WTC11 (cell line): Measurements from ENCODE around the gene ELOVL2. TPM values are rescaled to one million over a fixed set of nuclear protein-coding genes. Genes with fewer than 3 reads are reported as not detected.

ENCODE experiments used
- ATAC-seq: fragments of 200-7000 bp; cut with Tn5 transposase; 2 replicates; pipeline ENCODE4 v1.10.0; 2021; ENCODE audit warnings: mild to moderate bottlenecking, moderate library complexity
- CTCF ChIA-PET: fragments of 300-600 bp; sonication (Branson Sonifier 250); formaldehyde crosslinking; loops from one replicate; lab custom pipeline; 2021; ENCODE audit warnings: antibody characterized with exemption; lab: Charles Lee
- POLR2A ChIA-PET: fragments of 350-600 bp; sonication (Branson Sonifier 250); formaldehyde crosslinking; loops from one replicate; lab custom pipeline; 2021; ENCODE audit warnings: antibody characterized with exemption; lab: Charles Lee
- DNase-seq: peaks from one replicate; pipeline ENCODE4 v3.0.0; 2021; ENCODE audit warnings: low spot score
- H3K27ac Mint-ChIP-seq: 2 replicates; pipeline ENCODE4 v1.8.0; 2021; ENCODE audit warnings: mixed read lengths
- H3K27me3 Mint-ChIP-seq: 2 replicates; pipeline ENCODE4 v1.8.0; 2021; ENCODE audit warnings: low read depth, mild to moderate bottlenecking, moderate library complexity, mixed read lengths
- H3K36me3 Mint-ChIP-seq: 2 replicates; pipeline ENCODE4 v1.8.0; 2021; ENCODE audit warnings: mixed read lengths
- H3K4me1 Mint-ChIP-seq: 2 replicates; pipeline ENCODE4 v1.8.0; 2022; ENCODE audit warnings: mixed read lengths
- H3K4me3 Mint-ChIP-seq: 2 replicates; pipeline ENCODE4 v1.8.0; 2021; ENCODE audit warnings: mild to moderate bottlenecking, moderate library complexity, mixed read lengths
- H3K9me3 Mint-ChIP-seq: 2 replicates; pipeline ENCODE4 v1.8.0; 2021; ENCODE audit warnings: mixed read lengths
- ATF3 ChIP-seq: sonication (generic); formaldehyde crosslinking; conservative IDR thresholded peaks from 2 replicates; pipeline ENCODE4 v1.8.1; 2022; ENCODE audit warnings: mild to moderate bottlenecking, missing genetic modification reagents
- CREB1 ChIP-seq: sonication (generic); formaldehyde crosslinking; IDR thresholded peaks from 2 replicates; pipeline ENCODE4 v1.8.0; 2023; ENCODE audit warnings: mild to moderate bottlenecking, missing genetic modification reagents
- ESRRA ChIP-seq: sonication (generic); formaldehyde crosslinking; IDR thresholded peaks from 2 replicates; pipeline ENCODE4 v1.8.1; 2022; ENCODE audit warnings: mild to moderate bottlenecking, missing genetic modification reagents, borderline replicate concordance
- ETV6 ChIP-seq: sonication (generic); formaldehyde crosslinking; IDR thresholded peaks from 2 replicates; pipeline ENCODE4 v1.8.1; 2022; ENCODE audit warnings: mild to moderate bottlenecking, missing genetic modification reagents
- FOXP1 ChIP-seq: sonication (generic); formaldehyde crosslinking; IDR thresholded peaks from 2 replicates; pipeline ENCODE4 v1.8.0; 2022; ENCODE audit warnings: missing genetic modification reagents, mild to moderate bottlenecking, moderate library complexity, borderline replicate concordance
- FOXP4 ChIP-seq: sonication (generic); formaldehyde crosslinking; IDR thresholded peaks from 2 replicates; pipeline ENCODE4 v1.8.0; 2022; ENCODE audit warnings: mild to moderate bottlenecking, missing genetic modification reagents
- IRF1 ChIP-seq: sonication (generic); formaldehyde crosslinking; IDR thresholded peaks from 2 replicates; pipeline ENCODE4 v1.8.0; 2023; ENCODE audit warnings: missing genetic modification reagents
- JAZF1 ChIP-seq: fragments of 250-450 bp; sonication (Bioruptor Pico); IDR thresholded peaks from 2 replicates; pipeline ENCODE4 v1.9.0; 2021; ENCODE audit warnings: moderate library complexity, mild to moderate bottlenecking, inconsistent platforms
- MLX ChIP-seq: sonication (generic); formaldehyde crosslinking; IDR thresholded peaks from 2 replicates; pipeline ENCODE4 v1.8.1; 2023; ENCODE audit warnings: mild to moderate bottlenecking, missing genetic modification reagents, moderate library complexity
- MXD4 ChIP-seq: fragments of 250-450 bp; sonication (Bioruptor Pico); IDR thresholded peaks from 2 replicates; pipeline ENCODE4 v1.8.0; 2021; ENCODE audit warnings: mild to moderate bottlenecking, moderate library complexity, borderline replicate concordance
- NFE2L1 ChIP-seq: sonication (generic); formaldehyde crosslinking; IDR thresholded peaks from 2 replicates; pipeline ENCODE4 v1.8.1; 2023; ENCODE audit warnings: missing genetic modification reagents
- NR2C2 ChIP-seq: sonication (generic); formaldehyde crosslinking; IDR thresholded peaks from 2 replicates; pipeline ENCODE4 v1.8.0; 2022; ENCODE audit warnings: mild to moderate bottlenecking, missing genetic modification reagents
- RELA ChIP-seq: sonication (generic); formaldehyde crosslinking; IDR thresholded peaks from 2 replicates; pipeline ENCODE4 v1.8.1; 2022; ENCODE audit warnings: missing genetic modification reagents, mild to moderate bottlenecking, borderline replicate concordance
- RORB ChIP-seq: fragments of 250-450 bp; sonication (Bioruptor Pico); IDR thresholded peaks from 2 replicates; pipeline ENCODE4 v1.9.0; 2021; ENCODE audit warnings: mild to moderate bottlenecking
- TEAD4 ChIP-seq: sonication (generic); formaldehyde crosslinking; IDR thresholded peaks from 2 replicates; pipeline ENCODE4 v1.8.0; 2022; ENCODE audit warnings: mild to moderate bottlenecking, missing genetic modification reagents
- USF1 ChIP-seq: sonication (generic); formaldehyde crosslinking; IDR thresholded peaks from 2 replicates; pipeline ENCODE4 v1.8.0; 2022; ENCODE audit warnings: mild to moderate bottlenecking, missing genetic modification reagents
- ZNF219 ChIP-seq: sonication (generic); formaldehyde crosslinking; IDR thresholded peaks from 2 replicates; pipeline ENCODE4 v1.8.0; 2023; ENCODE audit warnings: missing genetic modification reagents, mild to moderate bottlenecking, borderline replicate concordance
- ZNF281 ChIP-seq: sonication (generic); formaldehyde crosslinking; IDR thresholded peaks from 2 replicates; pipeline ENCODE4 v1.8.0; 2023; ENCODE audit warnings: mild to moderate bottlenecking, missing genetic modification reagents
- ZNF317 ChIP-seq: sonication (generic); formaldehyde crosslinking; IDR thresholded peaks from 2 replicates; pipeline ENCODE4 v1.8.1; 2023; ENCODE audit warnings: low read depth, mild to moderate bottlenecking, moderate library complexity, missing genetic modification reagents, borderline replicate concordance
- ZNF425 ChIP-seq: fragments of 250-450 bp; sonication (Bioruptor Pico); conservative IDR thresholded peaks from 2 replicates; pipeline ENCODE4 v1.9.0; 2021; ENCODE audit warnings: mild to moderate bottlenecking
- total RNA-seq: library from RNA; stranded (reverse); gene quantifications from 3 replicates; pipeline ENCODE4 v1.2.3, GENCODE V29; 2021

ELOVL2 gene
- total RNA-seq, 1 experiment from 2014 or later, result 2.0 TPM

GRCh38 chr6:11065436-11066202, 21.5 kb upstream of the ELOVL2 start (continued):
- TF ChIP-seq MLX (CRISPR knock-in tag) (no peak), JAZF1 (no peak), ZNF317 (CRISPR knock-in tag) (no peak), FOXP1 (CRISPR knock-in tag) (no peak), RELA (CRISPR knock-in tag) (no peak), ETV6 (CRISPR knock-in tag) (no peak), NFE2L1 (CRISPR knock-in tag) (no peak), USF1 (CRISPR knock-in tag) (no peak)

GRCh38 chr6:11064836-11065235, 20.7 kb upstream of the ELOVL2 start:
- TF ChIP-seq IRF1 (CRISPR knock-in tag), result no peak
- TF ChIP-seq NFE2L1 (CRISPR knock-in tag), result no peak
- TF ChIP-seq CREB1 (CRISPR knock-in tag), result no peak
- TF ChIP-seq MXD4, result no peak
- TF ChIP-seq TEAD4, result no peak
- no peak overlapping the region for H3K4me3 Mint-ChIP-seq
- ChIA-PET CTCF (interaction anchor here (1.5 to 5.2 kb wide), 2 partner anchors 111 to 113 kb away, joined by 4 to 34 read pairs; no protein-coding TSS in a partner anchor), POLR2A (interaction anchor here (0.6 kb wide), 2 partner anchors 71 to 946 kb away, joined by 4 to 6 read pairs; no protein-coding TSS in a partner anchor)
- no peak for ATAC-seq
- H3K27ac Mint-ChIP-seq, result no peak overlapping the region
- DNase-seq, result no peak
- H3K9me3 Mint-ChIP-seq, result no peaks in the 10 kb centered on the region
- H3K4me1 Mint-ChIP-seq, result peaks cover 4% of the 10 kb centered on the region
- H3K36me3 Mint-ChIP-seq, result no peaks in the 10 kb centered on the region
- no peaks in the 10 kb centered on the region for H3K27me3 Mint-ChIP-seq

GRCh38 chr6:11062715-11063114, 18.6 kb upstream of the ELOVL2 start:
- no peak overlapping the region for H3K4me3 Mint-ChIP-seq
- no peak overlapping the region for H3K27ac Mint-ChIP-seq
- ChIA-PET POLR2A (no interaction called here), CTCF (interaction anchor here (0.6 to 1.6 kb wide), 2 partner anchors 108 to 139 kb away, joined by 3 to 4 read pairs; no protein-coding TSS in a partner anchor)
- no peaks in the 10 kb centered on the region for H3K27me3 Mint-ChIP-seq
- DNase-seq (no peak), ATAC-seq (no peak)
- H3K9me3 Mint-ChIP-seq, result no peaks in the 10 kb centered on the region
- no peaks in the 10 kb centered on the region for H3K36me3 Mint-ChIP-seq
- peaks cover 4% of the 10 kb centered on the region for H3K4me1 Mint-ChIP-seq
- no peak for TF ChIP-seq FOXP4 (CRISPR knock-in tag)
- no peak for TF ChIP-seq NR2C2 (CRISPR knock-in tag)
- TF ChIP-seq RELA (CRISPR knock-in tag), result no peak
- no peak for TF ChIP-seq ESRRA (CRISPR knock-in tag)
- no peak for TF ChIP-seq ZNF281
- TF ChIP-seq ZNF425 (CRISPR knock-in tag), result no peak
- no peak for TF ChIP-seq ATF3
- TF ChIP-seq ZNF219 (CRISPR knock-in tag), result no peak
- TF ChIP-seq ETV6 (CRISPR knock-in tag), result no peak
- TF ChIP-seq RORB (CRISPR knock-in tag), result no peak
